ENCODE measurements around the gene NFIX. TPM values are rescaled to one million over a fixed set of nuclear protein-coding genes. Genes with fewer than 3 reads are reported as not detected.

Gene NFIX
- total and polyA plus RNA-seq, 2 donors (not counting 1 experiment from before 2014, with no cell fraction given): 0.69 to 5.6 TPM

DNA sequence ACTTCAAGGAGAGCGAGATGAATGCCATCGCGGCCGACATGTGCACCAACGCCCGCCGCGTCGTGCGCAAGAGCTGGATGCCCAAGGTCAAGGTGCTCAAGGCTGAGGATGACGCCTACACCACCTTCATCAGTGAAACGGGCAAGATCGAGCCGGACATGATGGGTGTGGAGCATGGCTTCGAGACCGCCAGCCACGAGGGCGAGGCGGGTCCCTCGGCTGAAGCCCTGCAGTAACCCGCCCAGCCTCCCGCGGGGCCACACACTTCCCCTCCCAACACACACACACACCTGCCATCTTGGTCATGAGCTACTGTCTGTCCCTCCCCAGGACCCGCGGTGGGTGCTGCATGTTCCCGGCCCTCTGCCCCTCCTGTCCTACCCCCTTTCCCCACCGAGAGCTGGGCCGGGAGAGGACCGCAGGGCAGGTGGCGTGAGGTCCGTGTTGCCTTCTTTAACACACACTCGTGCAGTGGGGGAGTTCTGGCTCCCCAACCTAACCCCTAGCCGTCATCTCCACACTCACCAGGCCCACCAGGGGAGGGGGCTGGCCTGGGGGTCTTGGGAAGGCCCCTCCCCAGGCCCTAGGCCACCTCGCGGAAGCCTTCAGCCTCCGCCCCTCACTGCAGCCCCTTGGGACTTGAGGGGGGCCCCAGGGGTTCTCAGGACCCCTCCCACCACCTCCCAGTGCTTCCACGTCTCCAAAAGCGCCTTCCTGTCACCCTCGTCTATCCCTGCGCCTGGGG, 143.1 kb downstream of the NFIX start:
- H3K9ac ChIP-seq (ENCODE audit: low read length): no peak overlapping the region

DNA sequence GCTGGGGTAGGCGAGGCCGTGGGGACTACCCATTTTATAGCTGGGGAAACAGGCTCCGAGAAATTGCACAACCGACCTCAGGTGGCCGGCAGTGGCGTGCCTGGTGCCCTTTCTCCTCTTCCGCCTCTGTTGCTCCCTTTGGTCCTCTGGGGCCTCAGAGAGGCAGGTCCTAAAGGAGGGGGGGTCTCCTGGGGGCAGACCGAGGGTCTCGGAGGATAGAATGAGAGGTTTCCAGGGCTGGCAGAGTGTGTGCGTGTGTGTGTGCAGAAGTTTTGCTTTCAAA, 143.6 kb downstream of the NFIX start:
- peaks cover 7% of the 10 kb centered on the region for H4K20me1 ChIP-seq (ENCODE audit: control insufficient read depth, insufficient read depth, low read length, poor library complexity, severe bottlenecking)
- H3K4me1 ChIP-seq (ENCODE audit: control insufficient read depth in 2 of 2, insufficient read depth in 2 of 2, low read length in 2 of 2): no peaks in the 10 kb centered on the region
- H3K36me3 ChIP-seq (replicated peaks in 1 of 2; ENCODE audit: control extremely low read depth in 1 of 2, control insufficient read depth in 1 of 2, extremely low read depth in 1 of 2, insufficient read depth in 2 of 2, low read length in 1 of 2): peaks cover 0 to 30% of the 10 kb centered on the region in 2 experiments

More for the DNA sequence above, 143.1 kb downstream of the NFIX start:
- H3K27me3 ChIP-seq (replicated peaks in 1 of 4; ENCODE audit: control extremely low read depth in 1 of 4, control insufficient read depth in 3 of 4, insufficient read depth in 4 of 4, low read length in 3 of 4): no peaks in the 10 kb centered on the region
- WGBS (ENCODE audit: insufficient coverage): 91% methylated on average over 32 of the region's 40 CpGs
- H3K27ac ChIP-seq (ENCODE audit: low read length in 2 of 2): no peak overlapping the region
- no peaks in the 10 kb centered on the region for H3K27me3 Mint-ChIP-seq
- H3K79me2 ChIP-seq (ENCODE audit: control insufficient read depth, insufficient read depth, low read length): peaks cover 35% of the 10 kb centered on the region
- DNase-seq (no peak), ATAC-seq (ENCODE audit: low read depth) (no peak)
- no peaks in the 10 kb centered on the region for H3K9me3 ChIP-seq (ENCODE audit: control extremely low read depth in 1 of 3, control insufficient read depth in 2 of 3, insufficient read depth in 1 of 3, low read length in 2 of 3)
- no peak overlapping the region for H3K4me3 Mint-ChIP-seq
- peaks cover 0 to 28% of the 10 kb centered on the region in 2 experiments for H3K36me3 ChIP-seq (replicated peaks in 1 of 2; ENCODE audit: control extremely low read depth in 1 of 2, control insufficient read depth in 1 of 2, extremely low read depth in 1 of 2, insufficient read depth in 2 of 2, low read length in 1 of 2)
- H2AFZ ChIP-seq (ENCODE audit: insufficient read depth, low read depth, low read length, poor library complexity, severe bottlenecking): no peak overlapping the region
- intact Hi-C loops (cut with micrococcal nuclease): no loop called here
- no peaks in the 10 kb centered on the region for H3K4me1 Mint-ChIP-seq
- CTCF ChIA-PET: no interaction called here
- no peaks in the 10 kb centered on the region for H3K9me3 Mint-ChIP-seq (ENCODE audit: insufficient read depth)
- H3K4me1 ChIP-seq (ENCODE audit: control insufficient read depth in 2 of 2, insufficient read depth in 2 of 2, low read length in 2 of 2): no peaks in the 10 kb centered on the region
- H3K4me2 ChIP-seq (replicated peaks; ENCODE audit: low read depth, low read length, poor library complexity, severe bottlenecking): no peak overlapping the region
- TF ChIP-seq EZH2 (IDR thresholded peaks at IDR 0.05; ENCODE audit: borderline replicate concordance, insufficient read depth, low read depth, low read length, poor library complexity, severe bottlenecking): no peak
- H3K27ac Mint-ChIP-seq: no peak overlapping the region
- no peak overlapping the region for H3K4me3 ChIP-seq (ENCODE audit: control extremely low read depth in 1 of 5, extremely low read depth in 1 of 5, insufficient read depth in 1 of 5, low read depth in 2 of 5, low read length in 4 of 5)
- H4K20me1 ChIP-seq (ENCODE audit: control insufficient read depth, insufficient read depth, low read length, poor library complexity, severe bottlenecking): peaks cover 6% of the 10 kb centered on the region
- POLR2A ChIA-PET: no interaction called here

More for the DNA sequence above, 143.6 kb downstream of the NFIX start:
- H3K4me1 Mint-ChIP-seq: no peaks in the 10 kb centered on the region
- WGBS (ENCODE audit: insufficient coverage): 93% methylated on average over 6 of the region's 10 CpGs
- DNase-seq: no peak
- no peaks in the 10 kb centered on the region for H3K27me3 ChIP-seq (replicated peaks in 1 of 4; ENCODE audit: control extremely low read depth in 1 of 4, control insufficient read depth in 3 of 4, insufficient read depth in 4 of 4, low read length in 3 of 4)
- no peak overlapping the region for H3K27ac ChIP-seq (ENCODE audit: low read length in 2 of 2)
- no peak overlapping the region for H3K27ac Mint-ChIP-seq
- no peak overlapping the region for H3K4me3 Mint-ChIP-seq
- POLR2A ChIA-PET: no interaction called here
- CTCF ChIA-PET: no interaction called here
- TF ChIP-seq EZH2 (IDR thresholded peaks at IDR 0.05; ENCODE audit: borderline replicate concordance, insufficient read depth, low read depth, low read length, poor library complexity, severe bottlenecking): no peak
- TF ChIP-seq, protein P1, sequence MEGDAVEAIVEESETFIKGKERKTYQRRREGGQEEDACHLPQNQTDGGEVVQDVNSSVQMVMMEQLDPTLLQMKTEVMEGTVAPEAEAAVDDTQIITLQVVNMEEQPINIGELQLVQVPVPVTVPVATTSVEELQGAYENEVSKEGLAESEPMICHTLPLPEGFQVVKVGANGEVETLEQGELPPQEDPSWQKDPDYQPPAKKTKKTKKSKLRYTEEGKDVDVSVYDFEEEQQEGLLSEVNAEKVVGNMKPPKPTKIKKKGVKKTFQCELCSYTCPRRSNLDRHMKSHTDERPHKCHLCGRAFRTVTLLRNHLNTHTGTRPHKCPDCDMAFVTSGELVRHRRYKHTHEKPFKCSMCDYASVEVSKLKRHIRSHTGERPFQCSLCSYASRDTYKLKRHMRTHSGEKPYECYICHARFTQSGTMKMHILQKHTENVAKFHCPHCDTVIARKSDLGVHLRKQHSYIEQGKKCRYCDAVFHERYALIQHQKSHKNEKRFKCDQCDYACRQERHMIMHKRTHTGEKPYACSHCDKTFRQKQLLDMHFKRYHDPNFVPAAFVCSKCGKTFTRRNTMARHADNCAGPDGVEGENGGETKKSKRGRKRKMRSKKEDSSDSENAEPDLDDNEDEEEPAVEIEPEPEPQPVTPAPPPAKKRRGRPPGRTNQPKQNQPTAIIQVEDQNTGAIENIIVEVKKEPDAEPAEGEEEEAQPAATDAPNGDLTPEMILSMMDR (IDR thresholded peaks at IDR 0.05): no peak
- no peak overlapping the region for H3K9ac ChIP-seq (ENCODE audit: low read length)
- H3K4me2 ChIP-seq (replicated peaks; ENCODE audit: low read depth, low read length, poor library complexity, severe bottlenecking): no peak overlapping the region
- H2AFZ ChIP-seq (ENCODE audit: insufficient read depth, low read depth, low read length, poor library complexity, severe bottlenecking): no peak overlapping the region
- no peaks in the 10 kb centered on the region for H3K27me3 Mint-ChIP-seq
- no peak overlapping the region for H3K4me3 ChIP-seq (ENCODE audit: control extremely low read depth in 1 of 5, extremely low read depth in 1 of 5, insufficient read depth in 1 of 5, low read depth in 2 of 5, low read length in 4 of 5)
- no peak for ATAC-seq (ENCODE audit: low read depth)
- H3K79me2 ChIP-seq (ENCODE audit: control insufficient read depth, insufficient read depth, low read length): peaks cover 30% of the 10 kb centered on the region
- no peaks in the 10 kb centered on the region for H3K9me3 Mint-ChIP-seq (ENCODE audit: insufficient read depth)
- intact Hi-C loops (cut with micrococcal nuclease): no loop called here
- H3K9me3 ChIP-seq (ENCODE audit: control extremely low read depth in 1 of 3, control insufficient read depth in 2 of 3, insufficient read depth in 1 of 3, low read length in 2 of 3): no peaks in the 10 kb centered on the region
